DND-41 (cell line): Measurements from ENCODE around the gene CST6.

ENCODE experiments used
- EZH2 ChIP-seq: IDR thresholded peaks from 3 replicates; pipeline ENCODE4 v1.6.1; 2012; ENCODE audit warnings: borderline replicate concordance, low read depth, mild to moderate bottlenecking, moderate library complexity, low read length, inconsistent platforms; ENCODE audit not compliant: severe bottlenecking
- TF ChIP-seq, protein P1 (sequence below): IDR thresholded peaks from 2 replicates; pipeline ENCODE4 v1.5.1; 2012; ENCODE audit warnings: borderline replicate concordance, low read length, moderate library complexity, mild to moderate bottlenecking; ENCODE audit not compliant: poor library complexity, severe bottlenecking; ENCODE audit errors: extremely low read depth

GRCh38 chr11:65982824-65983588 lies 28.8 kb upstream of the CST6 start:
- TF ChIP-seq, protein P1, sequence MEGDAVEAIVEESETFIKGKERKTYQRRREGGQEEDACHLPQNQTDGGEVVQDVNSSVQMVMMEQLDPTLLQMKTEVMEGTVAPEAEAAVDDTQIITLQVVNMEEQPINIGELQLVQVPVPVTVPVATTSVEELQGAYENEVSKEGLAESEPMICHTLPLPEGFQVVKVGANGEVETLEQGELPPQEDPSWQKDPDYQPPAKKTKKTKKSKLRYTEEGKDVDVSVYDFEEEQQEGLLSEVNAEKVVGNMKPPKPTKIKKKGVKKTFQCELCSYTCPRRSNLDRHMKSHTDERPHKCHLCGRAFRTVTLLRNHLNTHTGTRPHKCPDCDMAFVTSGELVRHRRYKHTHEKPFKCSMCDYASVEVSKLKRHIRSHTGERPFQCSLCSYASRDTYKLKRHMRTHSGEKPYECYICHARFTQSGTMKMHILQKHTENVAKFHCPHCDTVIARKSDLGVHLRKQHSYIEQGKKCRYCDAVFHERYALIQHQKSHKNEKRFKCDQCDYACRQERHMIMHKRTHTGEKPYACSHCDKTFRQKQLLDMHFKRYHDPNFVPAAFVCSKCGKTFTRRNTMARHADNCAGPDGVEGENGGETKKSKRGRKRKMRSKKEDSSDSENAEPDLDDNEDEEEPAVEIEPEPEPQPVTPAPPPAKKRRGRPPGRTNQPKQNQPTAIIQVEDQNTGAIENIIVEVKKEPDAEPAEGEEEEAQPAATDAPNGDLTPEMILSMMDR = no peak
- no peak for TF ChIP-seq EZH2
